Thoracic aorta (tissue), 2 donors: ENCODE data around the gene ADGRG1. TPM values are rescaled to one million over a fixed set of nuclear protein-coding genes. Genes with fewer than 3 reads are reported as not detected.

Source experiments
- ATAC-seq: fragments of 150-250 bp; one replicate; pipeline ENCODE4 v1.8.0; 2017; ENCODE audit warnings: low read depth; ENCODE audit not compliant: insufficient number of reproducible peaks, low FRiP score
- DNase-seq: peaks from one replicate; pipeline ENCODE4 v3.0.0-alpha.2; 2020; ENCODE audit warnings: low spot score
- H3K27ac ChIP-seq, 2 donors: fragments of 200-600 bp; sonication (generic); 1 replicate in 1 of 2; 2 replicates in 1 of 2; pipeline ENCODE4 v1.5.1; 2016; ENCODE audit warnings: mild to moderate bottlenecking in 2 of 2, moderate library complexity in 2 of 2
- H3K27me3 ChIP-seq: fragments of 200-600 bp; sonication (generic); replicated peaks from 2 replicates; pipeline ENCODE4 v1.6.0; 2016; ENCODE audit warnings: mild to moderate bottlenecking; ENCODE audit not compliant: insufficient read depth
- H3K36me3 ChIP-seq: fragments of 200-600 bp; sonication (generic); one replicate; pipeline ENCODE4 v1.5.1; 2016
- H3K4me1 ChIP-seq, 2 donors: fragments of 200-600 bp; sonication (generic); 1 replicate in 1 of 2; 2 replicates in 1 of 2; pipeline versions ENCODE4 v1.5.1 to v1.6.0; 2016; ENCODE audit warnings: low read depth in 2 of 2, mild to moderate bottlenecking in 1 of 2; ENCODE audit not compliant: control insufficient read depth in 1 of 2
- H3K4me3 ChIP-seq: fragments of 200-600 bp; sonication (generic); 2 replicates; pipeline ENCODE4 v1.5.1; 2016; ENCODE audit warnings: mild to moderate bottlenecking
- H3K9me3 ChIP-seq: fragments of 200-600 bp; sonication (generic); 2 replicates; pipeline ENCODE4 v1.5.1; 2016
- total RNA-seq, 2 donors: library from RNA; depleted of rRNA; stranded (reverse); fragments of >200 nt; gene quantifications; one replicate each; pipeline versions ENCODE4 v1.1.0 to v1.2.3, GENCODE V29; 2016
- TF ChIP-seq, protein P1 (sequence below): fragments of 200-600 bp; sonication (generic); IDR thresholded peaks from one replicate; pipeline ENCODE4 v1.5.1; 2019; ENCODE audit warnings: antibody characterized with exemption

Gene ADGRG1
- total RNA-seq, 2 donors from 2014 or later = 5.4 to 79.1 TPM

DNA sequence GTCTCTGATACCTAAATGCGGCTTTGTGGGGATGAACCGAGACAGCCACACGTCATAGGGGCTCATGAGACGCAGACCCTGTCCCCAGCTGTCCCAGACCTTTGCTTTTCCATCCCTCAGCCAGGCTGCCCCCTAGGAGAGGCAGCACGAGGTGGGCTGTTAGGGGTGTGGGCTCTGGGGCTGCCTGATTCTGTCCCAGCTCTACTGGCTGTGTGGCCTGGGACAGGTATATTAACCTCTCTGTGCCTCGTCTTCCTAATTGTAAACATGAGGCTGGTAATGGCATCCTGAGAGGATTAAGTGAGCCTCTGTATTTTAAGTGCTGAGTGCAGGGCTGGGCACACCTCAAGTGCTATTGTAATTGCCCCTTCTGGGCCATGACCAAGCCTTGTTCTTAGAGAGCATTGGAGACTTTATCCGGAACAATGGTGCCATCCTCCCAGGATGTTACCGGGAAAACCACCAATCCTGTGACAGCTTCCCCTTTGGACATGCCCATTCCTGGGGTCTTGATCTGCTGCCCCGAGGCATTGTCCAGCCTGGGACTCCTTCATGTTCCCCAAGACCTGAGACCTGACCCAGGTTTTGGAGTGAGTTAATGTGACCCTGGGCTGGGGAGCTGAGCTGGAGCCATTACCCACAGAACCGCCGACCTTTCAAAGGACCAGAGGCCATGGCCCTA, 5.1 kb downstream of the ADGRG1 start:
- ATAC-seq (no peak), DNase-seq (no peak)
- no peaks in the 10 kb centered on the region for H3K36me3 ChIP-seq
- TF ChIP-seq, protein P1, sequence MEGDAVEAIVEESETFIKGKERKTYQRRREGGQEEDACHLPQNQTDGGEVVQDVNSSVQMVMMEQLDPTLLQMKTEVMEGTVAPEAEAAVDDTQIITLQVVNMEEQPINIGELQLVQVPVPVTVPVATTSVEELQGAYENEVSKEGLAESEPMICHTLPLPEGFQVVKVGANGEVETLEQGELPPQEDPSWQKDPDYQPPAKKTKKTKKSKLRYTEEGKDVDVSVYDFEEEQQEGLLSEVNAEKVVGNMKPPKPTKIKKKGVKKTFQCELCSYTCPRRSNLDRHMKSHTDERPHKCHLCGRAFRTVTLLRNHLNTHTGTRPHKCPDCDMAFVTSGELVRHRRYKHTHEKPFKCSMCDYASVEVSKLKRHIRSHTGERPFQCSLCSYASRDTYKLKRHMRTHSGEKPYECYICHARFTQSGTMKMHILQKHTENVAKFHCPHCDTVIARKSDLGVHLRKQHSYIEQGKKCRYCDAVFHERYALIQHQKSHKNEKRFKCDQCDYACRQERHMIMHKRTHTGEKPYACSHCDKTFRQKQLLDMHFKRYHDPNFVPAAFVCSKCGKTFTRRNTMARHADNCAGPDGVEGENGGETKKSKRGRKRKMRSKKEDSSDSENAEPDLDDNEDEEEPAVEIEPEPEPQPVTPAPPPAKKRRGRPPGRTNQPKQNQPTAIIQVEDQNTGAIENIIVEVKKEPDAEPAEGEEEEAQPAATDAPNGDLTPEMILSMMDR = no peak
- H3K9me3 ChIP-seq = no peaks in the 10 kb centered on the region
- H3K4me3 ChIP-seq = no peak overlapping the region
- H3K27me3 ChIP-seq = no peaks in the 10 kb centered on the region
- H3K4me1 ChIP-seq = peaks cover 0 to 21% of the 10 kb centered on the region in 2 donors
- no peak overlapping the region for H3K27ac ChIP-seq

DNA sequence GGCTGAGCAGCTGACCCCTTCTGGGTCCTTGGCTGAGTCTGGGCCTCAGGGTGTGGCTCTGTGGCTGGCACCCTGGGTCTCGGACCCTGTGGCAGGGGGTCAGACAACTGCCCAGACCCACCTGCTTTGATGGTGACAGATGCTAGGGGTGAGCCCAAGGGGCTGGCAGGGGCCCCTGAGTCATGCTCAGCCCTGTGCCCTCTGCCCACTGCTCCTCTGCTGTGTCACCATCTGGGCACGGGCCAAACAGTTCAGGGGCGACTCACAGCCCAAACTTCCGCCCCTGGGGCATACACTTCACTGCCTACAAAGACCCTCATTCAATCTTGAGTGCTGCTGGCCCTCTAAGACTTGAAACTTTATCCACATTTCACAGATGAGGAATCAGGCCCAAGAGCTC, 5.7 kb downstream of the ADGRG1 start:
- Histone ChIP-seq H3K27me3 (no peaks in the 10 kb centered on the region), H3K4me1 (peaks cover 0 to 26% of the 10 kb centered on the region in 2 donors), H3K27ac (no peak overlapping the region), H3K9me3 (no peaks in the 10 kb centered on the region), H3K36me3 (no peaks in the 10 kb centered on the region), H3K4me3 (no peak overlapping the region)
- no peak for DNase-seq
- TF ChIP-seq, protein P1 = no peak
- ATAC-seq = no peak

DNA sequence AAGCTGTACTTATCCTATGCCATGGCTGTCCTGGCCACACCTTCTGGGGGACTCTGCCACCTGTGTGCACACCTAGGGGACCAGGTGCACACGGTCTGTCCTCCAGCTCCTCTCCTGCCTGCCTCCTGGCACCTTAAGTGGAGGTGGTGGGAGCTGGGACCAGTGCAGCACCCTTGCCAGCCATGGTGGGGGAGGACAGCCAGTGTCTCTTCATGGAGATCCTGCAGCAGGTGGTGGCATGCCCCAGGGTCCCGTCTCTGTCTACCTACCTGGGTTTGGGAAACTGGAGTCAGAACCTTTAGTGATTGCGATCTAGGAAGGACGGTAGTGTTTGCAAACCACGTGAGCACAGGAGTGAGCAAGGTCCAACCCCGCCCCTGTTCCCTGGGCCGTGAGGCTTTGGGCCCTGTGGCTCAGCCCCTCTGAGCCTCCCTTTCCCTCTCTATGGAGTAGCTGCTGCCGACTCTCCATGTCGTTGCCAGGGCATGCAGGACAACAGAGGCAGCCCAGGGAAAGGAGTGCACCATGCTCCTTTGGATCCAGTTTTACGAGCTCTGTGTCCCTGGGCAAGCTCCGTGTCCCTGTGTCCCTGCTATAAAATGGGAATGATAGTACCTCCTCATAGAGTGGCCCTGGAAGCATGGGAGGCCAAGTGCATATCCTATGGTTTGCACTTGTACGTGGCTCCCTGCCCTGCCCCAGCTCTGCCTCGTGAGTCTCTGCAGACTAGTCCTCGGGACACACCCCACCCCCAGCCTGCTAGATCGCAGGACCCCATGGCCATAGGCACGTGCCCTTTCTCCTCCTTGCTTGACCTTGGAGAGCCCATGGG, 7.1 kb downstream of the ADGRG1 start:
- ATAC-seq (no peak), DNase-seq (no peak)
- H3K27me3 ChIP-seq = no peaks in the 10 kb centered on the region
- H3K4me3 ChIP-seq = no peak overlapping the region
- H3K36me3 ChIP-seq = no peaks in the 10 kb centered on the region
- no peaks in the 10 kb centered on the region for H3K9me3 ChIP-seq
- peaks cover 0 to 27% of the 10 kb centered on the region in 2 donors for H3K4me1 ChIP-seq
- TF ChIP-seq, protein P1 = no peak
- H3K27ac ChIP-seq = no peak overlapping the region

DNA sequence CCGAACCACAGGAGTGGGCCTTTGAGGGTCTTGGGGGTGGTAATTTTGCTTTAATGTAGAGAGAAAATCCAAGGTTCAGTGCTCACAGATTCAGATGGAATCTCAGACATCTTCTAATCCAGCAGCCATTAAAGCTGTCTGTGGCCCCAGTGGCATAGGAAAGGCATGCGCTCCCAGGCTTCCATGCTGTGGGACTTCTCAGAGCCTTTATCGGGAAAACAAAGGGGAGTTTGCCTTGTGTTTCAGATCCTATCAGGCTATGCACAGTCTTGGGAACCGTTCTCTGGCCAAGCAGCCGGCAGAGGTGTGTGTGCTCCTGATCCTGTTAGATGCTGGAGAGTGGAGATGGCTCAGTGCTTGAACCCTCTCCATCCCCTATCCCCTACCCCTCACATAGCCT, 7.8 kb downstream of the ADGRG1 start:
- peaks cover 0 to 27% of the 10 kb centered on the region in 2 donors for H3K4me1 ChIP-seq
- no peaks in the 10 kb centered on the region for H3K27me3 ChIP-seq

DNA sequence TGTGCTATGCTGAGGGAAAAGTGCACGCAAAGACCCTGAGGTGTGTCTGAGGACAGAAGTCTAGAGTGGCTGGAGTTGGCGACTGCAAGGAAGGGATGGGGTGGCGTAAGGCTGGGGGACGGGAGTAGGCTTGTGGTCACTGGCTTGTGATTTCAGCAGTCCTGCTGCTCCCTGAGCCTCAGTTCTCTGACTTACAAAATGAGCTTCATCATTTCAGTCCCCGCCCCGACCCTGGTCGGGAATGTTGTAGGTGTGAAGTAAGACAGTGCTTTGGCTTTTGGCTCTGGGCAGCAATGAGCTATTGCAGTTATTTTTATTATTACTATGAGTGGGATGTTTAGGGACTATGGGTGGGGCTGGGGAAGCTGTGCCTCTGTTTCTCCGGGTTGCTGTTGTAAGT, 8.6 kb downstream of the ADGRG1 start:
- ATAC-seq (no peak), DNase-seq (no peak)
- peaks cover 0 to 27% of the 10 kb centered on the region in 2 donors for H3K4me1 ChIP-seq
- peak overlapping the region in 1 of 2 donors; percentile 0 for H3K27ac ChIP-seq
- no peaks in the 10 kb centered on the region for H3K27me3 ChIP-seq
- H3K36me3 ChIP-seq = no peaks in the 10 kb centered on the region
- H3K4me3 ChIP-seq = no peak overlapping the region
- no peaks in the 10 kb centered on the region for H3K9me3 ChIP-seq
- TF ChIP-seq, protein P1 = no peak

More for the DNA sequence above, 7.8 kb downstream of the ADGRG1 start:
- no peaks in the 10 kb centered on the region for H3K9me3 ChIP-seq
- no peak overlapping the region for H3K4me3 ChIP-seq
- ATAC-seq (no peak), DNase-seq (no peak)
- H3K27ac ChIP-seq = no peak overlapping the region
- TF ChIP-seq, protein P1 = no peak
- no peaks in the 10 kb centered on the region for H3K36me3 ChIP-seq
